ENCODE measurements around the gene TMEM97. TPM values are rescaled to one million over a fixed set of nuclear protein-coding genes. Genes with fewer than 3 reads are reported as not detected.
"Not testable (repeated sequence)": the region's sequence is repeated elsewhere in the genome, so short reads cannot be mapped to it uniquely, and the experiment has no call there.

The TMEM97 gene
- total RNA-seq, 1 experiment from 2014 or later, result 52.9 TPM

DNA sequence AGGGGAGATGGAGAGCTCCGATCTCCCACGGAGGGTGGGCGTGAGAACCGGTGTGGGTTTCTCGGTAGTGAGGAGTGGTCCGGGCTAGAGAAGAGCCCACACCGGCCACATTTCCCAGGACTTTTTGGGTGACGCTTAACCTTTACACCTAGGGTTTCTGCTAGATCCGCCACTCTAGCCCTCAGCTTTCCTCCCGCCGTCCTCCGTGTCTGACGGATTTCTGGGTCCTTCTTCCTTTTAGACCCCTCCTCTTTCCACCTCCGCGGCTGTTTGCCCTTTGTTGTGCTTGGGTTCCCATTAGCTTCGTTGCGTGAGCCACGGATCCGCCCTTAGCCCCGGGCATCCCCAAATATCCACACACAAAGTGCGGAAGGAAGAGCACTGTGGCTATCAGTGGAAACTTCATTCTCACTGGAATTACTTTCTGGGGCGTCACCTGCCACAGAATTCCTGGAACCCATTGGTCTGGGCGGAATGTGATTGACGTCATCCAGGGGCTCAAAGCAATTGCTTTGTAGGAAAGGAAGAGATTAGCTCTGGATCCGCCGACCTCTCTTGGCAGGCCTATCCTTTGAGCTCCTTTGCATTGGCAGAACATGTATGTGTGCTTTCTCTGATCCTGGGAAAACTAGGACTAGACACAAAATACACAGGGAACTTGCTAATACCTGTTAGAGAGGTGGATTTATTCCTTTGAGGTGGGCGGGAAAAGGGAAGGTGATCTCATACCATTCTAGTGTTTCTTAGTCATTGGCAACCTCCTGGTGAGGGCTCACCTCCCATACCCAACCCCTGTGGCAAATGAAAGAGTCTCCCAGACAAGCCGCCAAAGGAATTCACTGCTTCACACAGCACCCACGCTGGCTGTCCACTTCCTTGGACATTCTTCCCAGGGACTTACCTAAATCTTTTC, 17.2 kb downstream of the TMEM97 start:
- DNase-seq (ENCODE audit: low read depth), result peak; percentile 82

- peak; percentile 89 for DNase-seq (ENCODE audit: low read depth)
Observed at GRCh38 chr17:28338056-28338768, 19.2 kb downstream of the TMEM97 start.

- DNase-seq (ENCODE audit: low read depth), result not testable (repeated sequence)
Observed at GRCh38 chr17:28338769-28339212, 19.8 kb downstream of the TMEM97 start.

DNA sequence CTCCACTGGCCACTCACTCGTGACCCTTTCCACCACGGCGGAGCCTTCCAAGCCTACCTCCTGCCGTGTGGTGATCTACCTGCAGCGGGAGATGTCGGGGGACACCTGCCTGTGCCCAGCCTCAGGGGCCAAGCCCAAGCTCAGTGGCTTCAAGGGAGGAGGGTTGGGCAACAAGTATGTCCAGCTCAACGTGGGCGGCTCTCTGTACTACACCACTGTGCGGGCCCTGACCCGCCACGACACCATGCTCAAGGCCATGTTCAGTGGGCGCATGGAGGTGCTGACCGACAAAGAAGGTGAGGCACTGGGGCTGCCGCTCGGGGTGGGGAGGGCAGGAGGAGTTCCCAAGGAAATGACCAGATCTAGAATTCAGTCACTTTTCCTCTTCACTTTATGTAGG, 20.4 kb downstream of the TMEM97 start:
- no peak for DNase-seq (ENCODE audit: low read depth)

GRCh38 chr17:28340374-28340773, 21.4 kb downstream of the TMEM97 start:
- DNase-seq (ENCODE audit: low read depth), result no peak

- no peak for DNase-seq (ENCODE audit: low read depth)
Observed at GRCh38 chr17:28341516-28341915, 22.5 kb downstream of the TMEM97 start.

DNA sequence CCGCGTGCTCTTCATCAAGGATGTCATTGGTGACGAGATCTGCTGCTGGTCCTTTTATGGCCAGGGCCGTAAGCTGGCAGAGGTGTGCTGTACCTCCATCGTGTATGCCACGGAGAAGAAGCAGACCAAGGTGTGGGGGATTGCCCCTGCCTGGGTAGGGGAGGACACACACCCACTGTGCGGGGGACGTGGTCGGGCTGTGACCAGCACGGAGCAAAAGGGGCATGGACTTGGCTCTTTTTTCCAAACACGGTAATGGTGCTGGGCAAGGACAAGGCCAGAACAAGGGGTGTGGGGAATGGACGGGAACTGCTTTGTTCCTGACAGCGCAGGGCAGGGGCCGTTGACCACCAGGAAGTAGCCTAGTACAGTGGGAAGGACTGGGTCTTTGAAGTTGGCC, 23.3 kb downstream of the TMEM97 start:
- no peak for DNase-seq (ENCODE audit: low read depth)

- no peak for DNase-seq (ENCODE audit: low read depth)
Observed at GRCh38 chr17:28343491-28343932, 24.5 kb downstream of the TMEM97 start.

DNA sequence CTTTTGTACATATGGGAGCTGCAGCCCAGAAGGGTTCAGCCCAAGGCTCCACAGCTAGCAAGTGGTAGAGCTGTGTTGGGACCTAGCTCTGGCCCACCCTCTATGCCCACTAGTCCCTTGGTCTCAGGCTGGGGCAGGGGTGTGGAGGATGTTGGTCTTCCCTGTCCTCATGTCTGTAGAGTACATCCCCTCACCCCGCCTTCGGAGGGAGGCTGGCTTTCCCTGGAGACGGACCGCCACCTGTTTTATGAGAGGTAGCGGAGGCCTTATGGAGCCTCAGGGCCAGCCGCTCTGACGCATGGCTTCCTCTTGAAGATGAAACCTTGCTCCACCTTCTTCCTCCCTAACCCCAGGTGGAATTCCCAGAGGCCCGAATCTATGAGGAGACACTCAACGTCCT, 25.0 kb downstream of the TMEM97 start:
- DNase-seq (ENCODE audit: low read depth), result no peak

DNA sequence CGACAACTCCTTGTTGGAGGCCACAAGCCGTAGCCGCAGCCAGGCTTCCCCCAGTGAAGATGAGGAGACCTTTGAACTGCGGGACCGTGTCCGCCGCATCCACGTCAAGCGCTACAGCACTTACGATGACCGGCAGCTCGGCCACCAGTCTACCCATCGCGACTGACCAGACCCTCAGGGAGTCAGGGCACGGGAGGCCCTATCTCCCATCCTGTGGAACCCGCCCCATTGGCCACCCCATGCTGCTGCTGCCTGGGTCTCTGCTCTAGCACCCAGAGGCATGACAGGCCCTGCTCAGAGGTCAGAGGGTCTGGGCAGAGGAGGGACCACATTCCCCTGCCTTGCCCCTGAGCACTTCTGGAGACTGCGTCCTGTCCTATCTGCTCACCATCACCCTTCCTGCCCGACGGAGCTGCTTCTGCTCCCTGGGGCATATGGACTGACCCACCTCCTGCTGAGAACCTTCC, 25.5 kb downstream of the TMEM97 start:
- no peak for DNase-seq (ENCODE audit: low read depth)

- no peak for DNase-seq (ENCODE audit: low read depth)
Observed at GRCh38 chr17:28345419-28346198, 26.6 kb downstream of the TMEM97 start.

DNA sequence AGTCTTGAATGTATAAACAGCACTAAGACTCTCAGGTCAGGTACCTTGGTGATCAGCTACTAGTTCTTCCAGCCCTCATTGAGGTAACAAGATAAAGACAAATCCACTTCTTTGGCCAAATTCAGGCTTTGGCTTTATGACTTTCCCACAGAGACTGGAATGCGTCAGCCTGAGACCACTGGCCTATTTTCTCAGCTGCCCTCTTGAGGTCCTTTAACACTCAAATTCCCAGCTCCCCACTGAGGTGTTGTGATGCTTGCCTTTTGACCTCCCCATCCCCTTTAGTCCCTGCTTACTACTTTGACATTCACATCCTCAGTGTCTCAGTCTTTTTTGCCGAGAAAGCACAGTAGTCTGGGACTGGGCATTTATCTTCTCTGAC, 27.2 kb downstream of the TMEM97 start:
- DNase-seq (ENCODE audit: low read depth), result no peak

DNA sequence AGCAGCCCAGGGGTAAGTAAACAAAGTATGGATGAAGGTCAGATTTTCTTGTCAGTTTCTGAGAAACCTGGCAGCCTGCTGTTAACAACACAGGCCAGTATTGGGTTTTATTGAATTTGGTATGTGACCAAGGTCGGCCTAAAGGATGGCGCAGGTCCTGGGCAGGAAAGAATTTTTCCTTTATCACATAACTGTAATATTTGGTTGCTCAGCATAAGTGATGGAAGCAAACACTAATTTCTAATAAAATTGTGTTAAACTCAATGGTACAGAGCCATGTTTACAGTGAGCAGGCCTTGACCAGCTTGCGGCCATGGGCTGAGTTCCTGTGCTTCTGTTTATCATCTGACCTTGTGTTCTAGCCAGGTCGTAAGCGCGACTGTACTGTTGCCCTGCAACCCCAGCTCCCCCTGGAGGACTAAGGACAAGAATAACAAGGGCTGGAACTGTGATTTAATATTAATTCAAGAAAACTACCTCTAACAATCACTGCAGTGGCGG, 27.8 kb downstream of the TMEM97 start:
- DNase-seq (ENCODE audit: low read depth), result no peak

DNA sequence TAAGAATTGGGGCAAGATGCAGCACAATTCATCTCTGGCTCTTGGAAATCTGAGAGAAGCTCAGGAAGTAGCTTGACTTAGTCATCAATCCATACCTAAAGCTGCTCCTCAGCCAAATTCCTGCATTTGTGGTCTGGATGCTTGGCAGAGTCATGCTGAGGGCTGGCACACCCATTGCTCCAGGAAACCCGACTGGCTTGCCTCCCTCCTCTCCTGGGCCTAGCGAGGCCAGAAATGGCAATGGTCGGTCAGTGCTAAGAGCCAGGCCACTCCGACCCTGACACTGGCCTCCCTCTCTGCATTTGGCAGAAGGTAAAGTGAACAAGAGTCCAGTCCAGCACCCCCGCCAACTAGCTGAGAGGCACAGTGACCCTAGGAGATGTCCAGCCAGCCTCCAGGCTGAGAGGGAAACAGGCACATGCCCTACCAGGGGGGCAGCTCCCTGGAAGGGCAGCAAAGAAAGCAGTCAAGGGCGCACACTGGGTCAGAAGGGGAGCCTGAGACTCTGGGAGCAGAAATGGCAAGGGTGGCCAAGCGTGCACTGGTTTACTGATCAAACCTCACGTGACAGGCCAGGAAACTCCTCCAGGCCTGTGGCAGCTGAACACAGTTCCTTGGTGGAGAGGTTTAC, 28.4 kb downstream of the TMEM97 start:
- DNase-seq (ENCODE audit: low read depth), result peak; percentile 95

DNA sequence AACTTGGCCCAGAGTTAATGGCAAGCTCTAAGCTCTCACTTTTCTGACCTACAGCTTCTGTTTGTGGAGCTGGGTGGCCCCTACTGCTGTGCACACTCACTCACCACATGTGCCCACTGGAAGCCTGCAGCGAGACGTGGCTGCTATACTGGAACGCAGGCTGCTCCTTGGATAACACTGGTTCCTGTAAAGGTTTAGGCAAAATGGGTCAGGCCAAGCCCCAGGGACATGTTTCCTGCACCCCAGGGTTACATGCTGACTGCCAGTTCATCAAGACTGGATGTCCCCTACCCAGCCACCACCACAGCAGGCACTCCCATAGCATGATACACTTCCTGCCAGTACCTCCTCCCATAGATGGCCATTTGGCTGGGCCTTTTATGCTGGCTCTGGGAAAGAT, 30.0 kb downstream of the TMEM97 start:
- no peak for DNase-seq (ENCODE audit: low read depth)

DNA sequence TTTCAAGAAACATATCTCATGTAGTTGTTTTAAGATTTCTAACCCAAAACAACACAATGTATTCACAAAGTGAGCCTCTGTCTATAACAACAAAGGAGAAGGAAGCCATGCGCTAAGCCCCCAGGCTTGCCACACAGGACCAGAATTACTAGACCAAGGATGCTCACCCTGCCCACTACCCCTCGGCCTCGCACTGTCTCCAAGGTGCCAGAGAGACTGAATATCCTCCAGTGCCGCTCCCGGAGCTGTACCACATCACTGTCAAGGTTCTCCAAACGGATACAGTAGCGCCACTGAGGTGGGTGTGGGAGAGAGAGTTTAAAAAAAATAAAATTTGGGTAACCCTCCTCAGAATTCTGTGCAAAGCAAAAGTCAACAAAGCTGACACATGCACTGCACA, 31.3 kb downstream of the TMEM97 start:
- DNase-seq (ENCODE audit: low read depth), result no peak

DNA sequence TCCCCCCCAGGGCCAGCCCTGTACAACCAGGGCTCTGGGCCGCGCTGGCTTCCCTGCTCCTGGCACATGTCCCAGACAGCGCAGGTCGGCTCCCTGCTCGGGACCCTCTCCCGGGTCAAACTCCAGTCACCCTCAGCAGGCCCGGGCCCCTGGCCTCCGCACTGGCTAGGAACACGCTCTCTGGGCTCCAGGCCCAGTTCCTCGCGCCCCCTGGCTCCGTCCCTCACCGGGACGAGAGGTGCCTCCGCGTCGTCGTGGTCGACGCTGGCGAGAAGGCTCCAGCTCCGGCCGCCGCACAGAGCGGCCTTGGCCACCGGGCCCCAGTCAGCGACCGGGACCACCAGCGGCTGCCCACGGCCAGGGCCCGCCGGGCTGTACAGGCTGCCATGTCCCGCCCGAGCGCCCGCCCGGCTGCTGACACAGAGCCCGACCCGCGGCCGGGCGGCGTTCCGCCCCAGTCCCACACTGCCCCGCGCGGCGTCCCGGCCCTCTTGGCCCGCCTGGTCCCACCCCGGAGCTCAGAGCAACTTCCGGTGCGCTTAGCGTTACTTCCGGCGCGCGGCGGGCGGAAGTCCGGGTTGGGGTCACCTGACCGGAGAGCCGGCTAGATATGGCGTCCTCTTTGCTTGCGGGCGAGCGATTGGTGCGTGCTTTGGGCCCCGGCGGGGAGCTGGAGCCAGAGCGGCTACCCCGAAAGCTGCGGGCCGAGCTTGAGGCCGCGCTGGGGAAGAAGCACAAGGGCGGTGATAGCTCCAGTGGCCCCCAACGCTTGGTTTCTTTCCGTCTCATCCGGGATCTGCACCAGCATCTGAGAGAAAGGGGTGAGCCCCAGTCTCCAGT, 38.3 kb downstream of the TMEM97 start, which contains the start of gene POLDIP2:
TSS of gene POLDIP2 (minus strand) at position 467 of the 840 bp plus-strand sequence. CDS start at position 388, 79 bp downstream.
- peak; percentile 92 for DNase-seq (ENCODE audit: low read depth)

DNA sequence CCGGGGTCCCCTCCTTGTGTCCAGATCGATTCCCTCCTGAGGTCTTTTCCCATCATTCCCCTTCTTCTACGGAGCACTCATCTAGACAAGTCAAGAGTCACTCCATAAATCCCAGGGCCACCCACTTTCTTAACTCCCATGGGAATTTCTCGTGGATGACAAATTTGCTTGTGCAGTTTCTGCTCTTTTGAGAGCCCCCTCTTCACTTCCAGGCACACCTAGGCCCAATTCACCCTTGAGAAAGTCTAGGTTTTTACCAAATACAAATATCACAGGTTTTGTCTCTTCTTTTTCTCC, 38.8 kb downstream of the TMEM97 start:
- no peak for DNase-seq (ENCODE audit: low read depth)

DNA sequence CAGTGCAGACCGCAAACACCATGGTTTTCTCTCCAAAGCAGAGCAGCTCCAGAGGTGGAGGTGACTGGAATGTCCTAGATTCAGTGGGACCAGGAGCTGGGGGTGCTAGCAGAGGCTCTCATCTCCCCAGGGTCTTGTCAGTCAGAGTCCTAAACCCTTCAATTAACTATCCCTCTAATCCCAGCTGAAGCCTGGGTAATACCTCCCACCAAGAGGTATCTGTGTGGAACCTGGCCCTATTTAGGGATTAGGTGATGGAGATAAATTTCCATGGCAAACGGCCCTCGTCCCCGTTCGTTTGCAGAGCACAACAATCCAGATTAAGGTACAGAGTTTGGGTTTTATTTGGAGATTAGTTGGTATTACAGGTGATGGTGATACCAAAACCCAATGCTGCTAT, 44.2 kb downstream of the TMEM97 start:
- DNase-seq (ENCODE audit: low read depth), result no peak
